GM13976 (cell line): ENCODE data around the gene ITPK1.
"Not testable (repeated sequence)": the region's sequence is repeated elsewhere in the genome, so short reads cannot be mapped to it uniquely, and the experiment has no call there.

ENCODE experiments used
- DNase-seq: peaks from one replicate; pipeline ENCODE4 v3.0.0; 2012; ENCODE audit warnings: low spot score
- in situ Hi-C: fragments of 300-500 bp; cut with MboI; formaldehyde crosslinking; loops from one replicate; pipeline ENCODE4 v1.12.0; 2022; ENCODE audit warnings: low sequenced_read_pairs, mixed read lengths, inconsistent platforms; ENCODE audit not compliant: unreplicated experiment
- TF ChIP-seq, protein P1 (sequence below): IDR thresholded peaks from 2 replicates; pipeline ENCODE4 v1.5.1; 2012; ENCODE audit warnings: borderline replicate concordance, mild to moderate bottlenecking; ENCODE audit not compliant: insufficient read depth; ENCODE audit errors: extremely low read depth, missing control alignments, control extremely low read depth

ITPK1 gene

DNA sequence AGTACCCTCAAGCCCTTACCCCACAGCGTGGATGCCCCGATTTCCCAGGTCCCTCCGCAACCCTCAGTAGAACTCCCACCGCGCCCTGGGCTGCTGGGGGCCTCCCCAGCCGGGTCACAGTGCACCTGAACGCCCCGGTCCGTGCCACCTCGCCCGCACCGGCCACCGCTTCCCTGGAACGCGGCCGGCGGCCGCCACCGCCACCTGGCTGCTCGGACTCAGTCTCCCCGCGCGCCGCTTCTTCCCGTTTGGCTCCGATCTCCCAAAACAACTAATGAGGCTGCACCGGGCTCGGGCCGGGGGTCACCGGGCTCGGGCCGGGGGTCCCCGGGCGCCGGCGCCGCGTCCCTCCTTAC is 1.0 kb downstream of the ITPK1 start:
- TF ChIP-seq, protein P1, sequence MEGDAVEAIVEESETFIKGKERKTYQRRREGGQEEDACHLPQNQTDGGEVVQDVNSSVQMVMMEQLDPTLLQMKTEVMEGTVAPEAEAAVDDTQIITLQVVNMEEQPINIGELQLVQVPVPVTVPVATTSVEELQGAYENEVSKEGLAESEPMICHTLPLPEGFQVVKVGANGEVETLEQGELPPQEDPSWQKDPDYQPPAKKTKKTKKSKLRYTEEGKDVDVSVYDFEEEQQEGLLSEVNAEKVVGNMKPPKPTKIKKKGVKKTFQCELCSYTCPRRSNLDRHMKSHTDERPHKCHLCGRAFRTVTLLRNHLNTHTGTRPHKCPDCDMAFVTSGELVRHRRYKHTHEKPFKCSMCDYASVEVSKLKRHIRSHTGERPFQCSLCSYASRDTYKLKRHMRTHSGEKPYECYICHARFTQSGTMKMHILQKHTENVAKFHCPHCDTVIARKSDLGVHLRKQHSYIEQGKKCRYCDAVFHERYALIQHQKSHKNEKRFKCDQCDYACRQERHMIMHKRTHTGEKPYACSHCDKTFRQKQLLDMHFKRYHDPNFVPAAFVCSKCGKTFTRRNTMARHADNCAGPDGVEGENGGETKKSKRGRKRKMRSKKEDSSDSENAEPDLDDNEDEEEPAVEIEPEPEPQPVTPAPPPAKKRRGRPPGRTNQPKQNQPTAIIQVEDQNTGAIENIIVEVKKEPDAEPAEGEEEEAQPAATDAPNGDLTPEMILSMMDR = no peak
- in situ Hi-C loops = no loop called here
- no peak for DNase-seq

DNA sequence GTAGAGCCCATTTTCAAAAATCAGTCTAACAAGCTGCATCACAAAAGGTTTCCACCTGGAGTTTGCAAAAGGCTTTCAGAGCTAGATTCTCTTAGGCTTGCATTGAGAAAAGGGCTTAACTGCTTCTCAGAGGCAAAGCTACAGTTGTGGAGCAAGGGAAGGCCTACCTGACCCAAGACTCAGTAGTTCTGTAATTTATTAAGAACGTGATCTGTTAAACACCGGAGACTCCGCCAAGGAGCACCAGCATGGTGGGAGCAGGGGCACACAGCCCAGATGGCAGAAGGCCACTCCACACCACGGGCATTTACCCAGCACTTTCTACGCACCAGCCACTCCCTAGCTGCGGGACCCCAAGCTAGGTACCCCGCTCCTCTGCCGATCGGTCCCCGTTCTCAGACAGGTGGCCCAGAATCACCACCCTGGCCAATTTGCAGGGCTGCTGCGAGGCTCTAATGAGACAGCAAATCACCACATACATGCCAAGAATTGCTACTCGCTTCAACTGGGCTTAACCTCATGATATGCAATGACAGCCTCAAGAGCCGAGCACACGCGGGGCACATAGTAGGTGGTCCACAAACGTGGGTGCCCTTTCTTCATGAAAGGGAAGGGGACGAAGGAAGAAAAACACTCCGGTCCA is 1.5 kb downstream of the ITPK1 start:
- in situ Hi-C loops = no loop called here
- no peak for DNase-seq
- TF ChIP-seq, protein P1 = no peak

DNA sequence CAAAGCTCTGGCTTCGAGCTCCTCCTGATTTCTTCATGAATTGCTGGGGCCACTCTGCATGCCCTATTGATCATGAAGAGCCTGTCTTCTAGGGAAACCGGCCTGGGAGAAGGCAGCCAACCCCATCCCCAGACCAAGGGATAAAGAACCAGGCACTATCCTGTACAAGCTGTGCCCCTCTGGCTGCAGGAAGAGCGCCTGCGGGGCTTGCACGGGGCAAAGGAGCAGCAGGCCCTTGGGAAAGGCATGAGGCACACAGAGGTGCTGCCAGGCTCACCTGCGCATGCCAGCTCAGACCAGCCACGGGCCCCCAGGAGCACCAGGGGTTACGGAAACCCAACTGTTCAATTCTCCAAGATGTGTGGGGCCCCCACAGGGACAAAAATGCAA is 2.1 kb downstream of the ITPK1 start:
- TF ChIP-seq, protein P1 = no peak
- in situ Hi-C loops = no loop called here
- no peak for DNase-seq

DNA sequence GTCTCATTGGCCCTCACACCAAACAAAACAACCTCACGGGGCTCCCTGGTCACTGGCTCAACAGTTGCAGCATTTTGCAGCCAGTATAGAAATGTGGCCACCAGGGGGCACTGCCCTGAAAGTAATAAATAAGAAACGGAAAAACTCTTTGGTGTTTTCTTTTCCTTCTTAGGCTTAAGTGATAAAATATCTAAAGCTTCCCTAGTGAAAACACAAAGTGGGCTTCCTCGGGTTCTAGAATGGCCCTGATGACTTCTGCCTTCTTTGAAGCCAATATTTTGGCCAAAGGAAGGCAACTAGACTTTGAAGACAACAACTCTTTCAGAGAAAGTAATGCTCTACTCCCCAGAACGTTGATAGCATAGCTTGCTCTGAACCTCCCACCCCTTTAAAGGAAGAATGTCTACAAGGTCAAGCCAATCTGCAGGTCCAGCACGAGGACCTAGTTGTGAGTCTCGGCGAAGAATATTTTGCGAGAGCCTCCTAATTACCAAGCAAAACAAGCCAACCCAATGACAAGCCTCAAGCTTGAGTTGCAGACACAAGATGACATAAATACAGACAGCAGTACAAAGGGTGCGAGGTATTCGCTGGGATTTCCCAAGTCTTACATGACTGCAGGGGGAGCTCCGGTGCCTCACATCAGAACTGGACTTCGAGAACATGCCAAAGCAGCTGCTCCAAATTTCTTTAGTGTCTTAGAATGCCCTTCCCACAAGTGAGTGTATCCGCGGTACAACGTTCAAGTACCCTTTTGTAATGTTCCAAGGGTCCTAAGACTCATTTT is 2.6 kb downstream of the ITPK1 start:
- TF ChIP-seq, protein P1 = peak; percentile 58
- in situ Hi-C loops = no loop called here
- peak; percentile 76 for DNase-seq

DNA sequence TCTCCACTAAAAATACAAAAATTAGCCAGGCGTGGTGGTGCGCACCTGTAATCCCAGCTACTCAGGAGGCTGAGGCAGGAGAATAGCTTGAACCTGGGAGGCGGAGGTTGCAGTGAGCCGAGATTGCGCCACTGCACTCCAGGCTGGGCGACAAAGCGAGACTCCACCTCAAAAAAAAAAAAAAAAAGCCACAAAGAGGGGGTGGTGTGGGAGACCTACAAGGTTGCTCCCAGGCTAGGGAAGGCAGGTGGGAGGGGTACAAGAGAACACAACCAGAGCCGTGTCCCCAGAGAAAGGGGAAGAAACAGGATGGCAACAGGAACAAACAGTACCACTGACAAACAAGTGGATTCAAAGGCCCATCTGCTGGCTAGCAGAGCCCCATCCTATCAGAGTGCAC is 4.2 kb downstream of the ITPK1 start:
- in situ Hi-C loops, DNase-seq: not testable (repeated sequence)

DNA sequence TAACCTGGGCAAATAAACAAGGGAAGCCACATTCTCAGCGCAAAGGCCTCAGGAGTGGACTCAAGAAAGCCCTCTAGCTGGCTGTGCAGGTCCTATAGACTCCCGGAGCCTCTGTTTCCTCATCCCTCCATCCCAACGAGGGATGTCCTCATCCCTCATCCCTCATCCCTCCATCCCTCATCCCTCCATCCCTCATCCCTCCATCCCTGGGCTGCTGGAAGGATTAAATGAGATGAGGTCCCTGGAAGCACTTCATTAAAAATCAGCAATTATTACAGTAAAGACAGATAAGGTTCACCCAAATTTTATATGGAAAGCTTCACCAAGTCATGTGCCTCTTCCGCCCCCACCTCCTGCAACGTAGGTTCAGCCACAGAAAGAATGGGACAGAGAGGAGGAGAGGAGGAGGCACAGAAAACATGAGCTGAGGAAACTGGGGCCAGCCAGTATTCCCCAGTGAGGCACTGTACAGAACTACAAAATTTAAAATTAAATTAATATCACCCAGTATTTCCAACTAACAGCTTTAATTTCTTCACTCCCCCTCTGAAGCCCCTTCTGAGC is 4.8 kb downstream of the ITPK1 start:
- no peak for DNase-seq
- TF ChIP-seq, protein P1 = no peak
- in situ Hi-C loops = no loop called here
